ENCODE measurements around the gene CTNNAL1. TPM values are rescaled to one million over a fixed set of nuclear protein-coding genes. Genes with fewer than 3 reads are reported as not detected.

Gene CTNNAL1
- total and polyA plus RNA-seq, 4 donors: 20.6 to 53.9 (median 37.0) TPM

GRCh38 chr9:108910402-108910801 lies 102.9 kb downstream of the CTNNAL1 start:
- Histone ChIP-seq H3K4me1 (ENCODE audit: control insufficient read depth in 5 of 5, insufficient read depth in 5 of 5, low read length in 5 of 5) (no peaks in the 10 kb centered on the region), H3K36me3 (ENCODE audit: control insufficient read depth in 4 of 4, insufficient read depth in 4 of 4, low read length in 4 of 4) (peaks cover 29 to 52% (median 45%) of the 10 kb centered on the region in 4 donors), H3K27me3 (ENCODE audit: control insufficient read depth in 3 of 3, insufficient read depth in 3 of 3, low read length in 2 of 3) (no peaks in the 10 kb centered on the region), H3K4me3 (no peak overlapping the region), H3K27ac (ENCODE audit: low read depth in 1 of 2, low read length in 1 of 2) (no peak overlapping the region), H3K9ac (ENCODE audit: insufficient read depth in 1 of 2, low read length in 2 of 2) (no peak overlapping the region), H3K9me3 (ENCODE audit: control insufficient read depth in 4 of 4, insufficient read depth in 3 of 4, low read length in 3 of 4) (no peaks in the 10 kb centered on the region)
- no peak for TF ChIP-seq CTCF (IDR thresholded peaks at IDR 0.05; ENCODE audit: control extremely low read depth, extremely low read depth)
- no peak for DNase-seq
- ATAC-seq (ENCODE audit: insufficient read depth, low FRiP score): no peak

GRCh38 chr9:108905494-108905893 lies 107.8 kb downstream of the CTNNAL1 start:
- no peak for DNase-seq
- WGBS, 2 donors: 70 to 74% methylated on average over 2 of the region's 2 CpGs
- Histone ChIP-seq H3K9me3 (ENCODE audit: control insufficient read depth in 4 of 4, insufficient read depth in 3 of 4, low read length in 3 of 4) (no peaks in the 10 kb centered on the region), H3K36me3 (ENCODE audit: control insufficient read depth in 4 of 4, insufficient read depth in 4 of 4, low read length in 4 of 4) (peaks cover 33 to 54% (median 41%) of the 10 kb centered on the region in 4 donors), H3K4me1 (ENCODE audit: control insufficient read depth in 5 of 5, insufficient read depth in 5 of 5, low read length in 5 of 5) (no peaks in the 10 kb centered on the region), H3K27ac (ENCODE audit: low read depth in 1 of 2, low read length in 1 of 2) (no peak overlapping the region), H3K4me3 (no peak overlapping the region), H3K9ac (ENCODE audit: insufficient read depth in 1 of 2, low read length in 2 of 2) (no peak overlapping the region), H3K27me3 (ENCODE audit: control insufficient read depth in 3 of 3, insufficient read depth in 3 of 3, low read length in 2 of 3) (no peaks in the 10 kb centered on the region)
- TF ChIP-seq CTCF (IDR thresholded peaks at IDR 0.05; ENCODE audit: control extremely low read depth, extremely low read depth): no peak
- ATAC-seq (ENCODE audit: insufficient read depth, low FRiP score): no peak

DNA sequence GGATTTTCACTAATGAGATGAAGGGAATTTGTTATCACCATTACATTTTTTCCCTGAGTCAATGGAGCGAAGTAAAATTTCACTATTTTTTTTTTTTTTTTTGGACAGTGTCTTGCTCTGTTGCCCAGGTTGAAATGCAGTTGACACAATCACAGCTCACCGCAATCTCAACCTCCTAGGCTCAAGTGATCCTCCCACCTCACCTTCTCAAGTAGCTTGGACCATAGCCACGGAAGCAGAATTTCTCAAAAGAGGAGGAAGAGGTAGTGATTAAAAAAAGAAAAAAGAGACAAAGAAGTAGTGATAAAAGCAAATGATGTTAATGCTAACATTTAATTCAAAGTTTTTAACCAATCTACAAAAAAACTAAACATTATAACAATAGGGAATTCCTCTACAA lies 109.1 kb downstream of the CTNNAL1 start:
- H3K36me3 ChIP-seq (ENCODE audit: control insufficient read depth in 4 of 4, insufficient read depth in 4 of 4, low read length in 4 of 4): peaks cover 28 to 48% (median 39%) of the 10 kb centered on the region in 4 donors
- H3K4me1 ChIP-seq (ENCODE audit: control insufficient read depth in 5 of 5, insufficient read depth in 5 of 5, low read length in 5 of 5): no peaks in the 10 kb centered on the region
- ATAC-seq (ENCODE audit: insufficient read depth, low FRiP score) (no peak), DNase-seq (no peak)
- WGBS, 2 donors: 85 to 89% methylated on average over 3 of the region's 3 CpGs
- H3K9ac ChIP-seq (ENCODE audit: insufficient read depth in 1 of 2, low read length in 2 of 2): no peak overlapping the region
- no peak overlapping the region for H3K27ac ChIP-seq (ENCODE audit: low read depth in 1 of 2, low read length in 1 of 2)
- H3K27me3 ChIP-seq (ENCODE audit: control insufficient read depth in 3 of 3, insufficient read depth in 3 of 3, low read length in 2 of 3): no peaks in the 10 kb centered on the region
- TF ChIP-seq CTCF (IDR thresholded peaks at IDR 0.05; ENCODE audit: control extremely low read depth, extremely low read depth): no peak
- no peaks in the 10 kb centered on the region for H3K9me3 ChIP-seq (ENCODE audit: control insufficient read depth in 4 of 4, insufficient read depth in 3 of 4, low read length in 3 of 4)
- H3K4me3 ChIP-seq: no peak overlapping the region

DNA sequence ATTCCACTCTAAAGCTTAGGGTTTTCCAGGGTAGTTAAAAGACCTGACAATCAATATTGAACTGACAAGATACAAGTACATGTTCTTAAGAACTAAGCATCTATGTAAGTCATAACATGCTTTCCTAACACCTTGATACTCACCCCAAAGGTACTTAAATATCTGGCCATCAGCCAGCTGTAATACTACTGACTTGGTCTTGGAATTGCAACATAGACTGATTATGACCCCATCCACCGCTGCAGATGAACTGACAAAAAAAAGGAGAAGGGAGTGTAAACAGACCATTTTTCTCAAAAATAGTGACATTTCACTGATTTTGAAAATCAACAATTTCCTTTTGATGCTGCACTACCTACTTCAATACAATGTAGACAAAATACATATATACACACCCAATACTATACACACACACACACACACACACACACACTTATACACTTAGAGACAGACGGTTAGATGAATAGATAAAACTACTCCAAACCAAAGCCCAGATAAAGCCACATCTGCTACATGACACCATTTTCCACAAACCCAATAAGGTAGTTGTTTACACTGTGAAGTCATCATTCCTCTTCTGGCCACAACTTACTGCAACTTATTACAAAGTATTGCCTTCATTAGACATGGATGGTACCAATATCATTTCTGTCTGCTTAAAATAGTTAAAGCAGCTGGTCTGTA lies 109.7 kb downstream of the CTNNAL1 start:
- H3K9ac ChIP-seq (ENCODE audit: insufficient read depth in 1 of 2, low read length in 2 of 2): no peak overlapping the region
- WGBS, 2 donors: 59 to 69% methylated on average over 2 of the region's 2 CpGs
- ATAC-seq (ENCODE audit: insufficient read depth, low FRiP score): no peak
- H3K27me3 ChIP-seq (ENCODE audit: control insufficient read depth in 3 of 3, insufficient read depth in 3 of 3, low read length in 2 of 3): no peaks in the 10 kb centered on the region
- H3K9me3 ChIP-seq (ENCODE audit: control insufficient read depth in 4 of 4, insufficient read depth in 3 of 4, low read length in 3 of 4): no peaks in the 10 kb centered on the region
- no peaks in the 10 kb centered on the region for H3K4me1 ChIP-seq (ENCODE audit: control insufficient read depth in 5 of 5, insufficient read depth in 5 of 5, low read length in 5 of 5)
- peaks cover 24 to 50% (median 38%) of the 10 kb centered on the region in 4 donors for H3K36me3 ChIP-seq (ENCODE audit: control insufficient read depth in 4 of 4, insufficient read depth in 4 of 4, low read length in 4 of 4)
- no peak overlapping the region for H3K4me3 ChIP-seq
- no peak overlapping the region for H3K27ac ChIP-seq (ENCODE audit: low read depth in 1 of 2, low read length in 1 of 2)
- no peak for TF ChIP-seq CTCF (IDR thresholded peaks at IDR 0.05; ENCODE audit: control extremely low read depth, extremely low read depth)
- no peak for DNase-seq
